Spleen (tissue), 7 donors: ENCODE measurements around the gene FAM83G.

Experiments used
- CTCF ChIP-seq, 11 experiments: fragments of 200-600 bp in 7 of 11; fragments of 450-650 bp in 4 of 11; sonication (generic) in 4 of 11; IDR thresholded peaks in 8 of 11; conservative IDR thresholded peaks in 3 of 11; 1 replicate in 7 of 11; 2 replicates in 4 of 11; pipeline versions ENCODE4 v1.4.0 to v1.8.0; 2016 to 2021; ENCODE audit warnings: antibody characterized with exemption in 11 of 11, inconsistent platforms in 4 of 11, mild to moderate bottlenecking in 1 of 11
- POLR2A ChIP-seq, 3 donors: fragments of 450-650 bp; IDR thresholded peaks; one replicate each; pipeline ENCODE4 v1.5.1; 2017; ENCODE audit warnings: antibody characterized with exemption in 3 of 3, mild to moderate bottlenecking in 1 of 3
- POLR2AphosphoS5 ChIP-seq, 3 donors: sonication (generic); formaldehyde crosslinking; IDR thresholded peaks; one replicate each; pipeline ENCODE4 v1.5.1; 2017; ENCODE audit warnings: antibody characterized with exemption in 3 of 3
- donor health status: DM: no; HTN: no; CAD: no; lungs with moderate emphysema.
- donor health status: DM: no; HTN: no; CAD: no.
- donor health status: DM: no; HTN: no; CAD: no.

- no peak for TF ChIP-seq POLR2AphosphoS5 (IDR thresholded peaks at IDR 0.05)
- TF ChIP-seq CTCF (IDR thresholded peaks at IDR 0.05 in 8 of 11, conservative IDR thresholded peaks at IDR 0.05 in 3 of 11) = no peak
- TF ChIP-seq POLR2A (IDR thresholded peaks at IDR 0.05) = no peak
These were observed 19.1 kb downstream of the FAM83G start for GRCh38 chr17:18985475-18985874.
